Epithelial cell of proximal tubule (primary cell): ENCODE data around the gene VCX2. TPM values are rescaled to one million over a fixed set of nuclear protein-coding genes. Genes with fewer than 3 reads are reported as not detected.
"Not testable (repeated sequence)": the region's sequence is repeated elsewhere in the genome, so short reads cannot be mapped to it uniquely, and the experiment has no call there.

Experiments used
- DNase-seq: peaks from one replicate; pipeline ENCODE4 v3.0.0-alpha.2; 2011; ENCODE audit warnings: low read depth
- H3K4me3 ChIP-seq: 2 replicates; pipeline ENCODE4 v1.5.1; 2011; ENCODE audit warnings: low read depth, mild to moderate bottlenecking, low read length
- CTCF ChIP-seq: conservative IDR thresholded peaks from 2 replicates; pipeline ENCODE4 v1.5.1; 2012; ENCODE audit warnings: low read depth, mild to moderate bottlenecking, low read length
- total RNA-seq: library from RNA; depleted of rRNA; stranded (reverse); fragments of >200 nt; gene quantifications from 2 replicates; pipeline ENCODE4 v1.2.3, GENCODE V29; 2015

Gene VCX2
- total RNA-seq, result not detected in 2 replicates

- not testable (repeated sequence) for DNase-seq, H3K4me3 ChIP-seq
These were observed at the start of gene VCX2 for GRCh38 chrX:8171169-8171568. VCX2 (minus strand) TSS chrX:8171267; CDS start chrX:8170643, 624 bp downstream.

GRCh38 chrX:8204943-8205342 is 33.9 kb upstream of the VCX2 start:
- DNase-seq, result no peak
- TF ChIP-seq CTCF, result no peak
- no peak overlapping the region for H3K4me3 ChIP-seq

- no peak for TF ChIP-seq CTCF
- no peak for DNase-seq
These were observed 33.3 kb upstream of the VCX2 start for GRCh38 chrX:8204169-8204935.

GRCh38 chrX:8201896-8202331 is 30.8 kb upstream of the VCX2 start:
- H3K4me3 ChIP-seq, result no peak overlapping the region
- DNase-seq, result no peak
- no peak for TF ChIP-seq CTCF

More at GRCh38 chrX:8204169-8204935, 33.3 kb upstream of the VCX2 start:
- no peak overlapping the region for H3K4me3 ChIP-seq

GRCh38 chrX:8196776-8197175 is 25.7 kb upstream of the VCX2 start:
- no peak for TF ChIP-seq CTCF
- no peak for DNase-seq
- H3K4me3 ChIP-seq, result no peak overlapping the region

GRCh38 chrX:8194216-8194615 is 23.1 kb upstream of the VCX2 start:
- no peak overlapping the region for H3K4me3 ChIP-seq
- TF ChIP-seq CTCF, result no peak
- no peak for DNase-seq

GRCh38 chrX:8192276-8192675 is 21.2 kb upstream of the VCX2 start:
- H3K4me3 ChIP-seq, result no peak overlapping the region
- no peak for TF ChIP-seq CTCF
- no peak for DNase-seq
